Activated naive CD8-positive, alpha-beta T cell treated with anti-CD3 and anti-CD28 coated beads, Interleukin-2, amount 50 U/mL, for 24 hours (primary cell): ENCODE data around the gene SCRG1.

ENCODE experiments used
- ATAC-seq: fragments of 150-1000 bp; cut with Tn5 transposase; one replicate; pipeline ENCODE4 v1.10.0; 2021
- DNase-seq: peaks from one replicate; pipeline ENCODE4 v3.0.0; 2021
- H3K27ac Mint-ChIP-seq: one replicate; pipeline ENCODE4 v1.8.0; 2021; ENCODE audit warnings: mild to moderate bottlenecking, mixed read lengths
- H3K27me3 Mint-ChIP-seq: one replicate; pipeline ENCODE4 v1.8.0; 2021; ENCODE audit warnings: mixed read lengths
- H3K36me3 Mint-ChIP-seq: one replicate; pipeline ENCODE4 v1.8.0; 2021; ENCODE audit warnings: low read depth, mixed read lengths
- H3K4me1 Mint-ChIP-seq: one replicate; pipeline ENCODE4 v1.8.0; 2021; ENCODE audit warnings: mixed read lengths
- H3K4me3 Mint-ChIP-seq: one replicate; pipeline ENCODE4 v1.8.0; 2021; ENCODE audit warnings: mild to moderate bottlenecking, moderate library complexity, mixed read lengths
- H3K9me3 Mint-ChIP-seq: one replicate; pipeline ENCODE4 v1.8.0; 2021; ENCODE audit warnings: mixed read lengths

SCRG1 gene

DNA sequence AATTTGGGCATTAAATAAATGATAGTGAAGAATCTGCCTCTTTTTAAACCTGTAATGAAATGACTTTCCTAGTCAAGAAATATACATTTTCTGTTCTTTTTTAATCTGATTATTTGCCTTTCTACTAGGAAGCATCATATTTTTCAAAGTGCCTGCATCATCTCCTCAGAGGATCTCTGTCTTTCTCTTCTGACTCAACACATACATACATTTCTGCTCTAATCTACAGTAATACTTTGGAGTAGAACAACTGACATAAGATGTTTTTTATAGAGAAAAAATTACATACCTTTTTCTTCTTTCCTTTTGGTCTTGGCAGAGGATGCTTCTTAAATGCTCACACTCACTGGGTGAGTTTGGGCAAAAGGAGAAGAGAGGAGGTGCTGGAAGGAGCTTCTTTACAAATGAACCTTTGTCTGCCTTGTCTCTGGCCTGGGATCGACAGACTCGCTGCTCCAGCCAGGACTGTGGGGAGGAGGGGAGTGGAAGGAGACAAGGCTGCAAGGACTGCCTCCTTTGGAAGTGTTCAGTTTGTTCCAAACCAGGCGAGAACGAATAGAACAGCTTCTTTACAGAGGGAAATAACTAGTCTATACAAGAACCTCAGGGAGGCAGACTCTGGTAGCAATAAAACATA lies at the start of gene SCRG1:
Gene SCRG1 (minus strand): TSS at position 338 of the 637 bp plus-strand sequence. CDS start 7,702 bp downstream, outside the sequence.
- Mint-ChIP-seq H3K36me3 (no peaks in the 10 kb centered on the region), H3K9me3 (no peaks in the 10 kb centered on the region), H3K27ac (no peak within 1 kb of the TSS), H3K4me3 (no peak within 1 kb of the TSS), H3K27me3 (no peaks in the 10 kb centered on the region), H3K4me1 (no peaks in the 10 kb centered on the region)
- ATAC-seq (no peak), DNase-seq (no peak)

DNA sequence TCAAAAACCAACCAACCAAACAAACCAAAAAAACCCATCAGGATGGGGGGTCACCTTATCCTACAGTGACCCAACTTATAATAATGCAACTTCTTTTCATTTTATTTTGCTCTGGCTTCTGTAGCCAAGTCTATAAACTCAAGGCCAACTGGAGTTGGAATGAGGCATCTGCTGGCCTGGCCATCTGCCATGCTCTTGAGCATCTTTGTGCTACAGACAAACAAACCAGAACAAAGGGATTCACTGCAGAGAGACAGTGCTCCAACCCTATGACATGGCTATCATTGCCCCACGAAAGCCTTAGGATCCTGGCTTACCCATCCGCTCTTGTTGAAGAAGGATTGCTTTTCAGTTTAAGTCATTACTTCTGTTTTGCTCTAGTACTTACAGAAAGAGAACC lies 49.2 kb upstream of the SCRG1 start:
- H3K9me3 Mint-ChIP-seq: peaks cover 3% of the 10 kb centered on the region
- no peak for ATAC-seq
- no peaks in the 10 kb centered on the region for H3K27me3 Mint-ChIP-seq
- no peaks in the 10 kb centered on the region for H3K36me3 Mint-ChIP-seq
- H3K4me1 Mint-ChIP-seq: no peaks in the 10 kb centered on the region
- H3K4me3 Mint-ChIP-seq: no peak overlapping the region
- H3K27ac Mint-ChIP-seq: no peak overlapping the region
- DNase-seq: no peak

DNA sequence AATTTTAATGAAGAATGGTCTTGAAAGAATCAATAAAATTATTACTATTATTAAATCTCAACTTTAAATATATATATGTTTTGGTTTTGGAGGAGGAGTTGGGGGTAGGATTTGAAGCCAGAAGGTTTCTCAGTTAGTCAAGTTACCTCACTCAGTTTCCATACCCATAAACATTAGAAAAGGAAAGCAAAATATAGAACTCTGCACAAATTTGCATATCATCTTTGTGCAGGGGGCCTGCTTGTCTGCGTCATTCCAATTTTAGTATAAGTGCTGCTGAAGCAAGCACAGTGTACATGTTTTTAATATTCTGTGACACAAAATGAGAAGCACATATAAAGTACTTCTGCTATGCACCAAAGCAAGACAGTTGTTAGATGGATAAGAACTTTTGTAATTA lies 47.5 kb upstream of the SCRG1 start:
- H3K27ac Mint-ChIP-seq: no peak overlapping the region
- no peaks in the 10 kb centered on the region for H3K36me3 Mint-ChIP-seq
- H3K4me3 Mint-ChIP-seq: no peak overlapping the region
- H3K9me3 Mint-ChIP-seq: peaks cover 3% of the 10 kb centered on the region
- ATAC-seq (no peak), DNase-seq (no peak)
- H3K27me3 Mint-ChIP-seq: no peaks in the 10 kb centered on the region
- H3K4me1 Mint-ChIP-seq: no peaks in the 10 kb centered on the region

DNA sequence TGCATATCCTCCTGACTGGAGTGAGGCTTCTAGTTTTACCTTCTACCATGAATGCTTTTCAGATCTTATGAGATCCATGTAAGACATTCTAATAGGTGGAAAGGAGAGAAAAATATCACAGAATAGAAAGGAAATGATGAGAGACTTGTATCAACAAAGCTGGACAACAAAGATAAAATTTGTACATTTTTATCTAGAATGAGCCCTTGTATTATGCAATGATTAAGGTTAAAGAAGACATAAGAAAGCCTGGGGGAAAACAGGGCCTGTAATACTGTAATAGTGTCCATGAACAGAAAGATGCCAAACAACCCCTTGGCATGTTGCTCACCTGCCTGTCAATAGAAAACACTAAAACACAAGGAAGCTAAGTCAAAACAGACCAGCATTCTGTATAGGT lies 44.2 kb upstream of the SCRG1 start:
- Mint-ChIP-seq H3K4me3 (no peak overlapping the region), H3K36me3 (no peaks in the 10 kb centered on the region), H3K27me3 (no peaks in the 10 kb centered on the region), H3K9me3 (peaks cover 3% of the 10 kb centered on the region), H3K27ac (no peak overlapping the region), H3K4me1 (no peaks in the 10 kb centered on the region)
- ATAC-seq (no peak), DNase-seq (no peak)

DNA sequence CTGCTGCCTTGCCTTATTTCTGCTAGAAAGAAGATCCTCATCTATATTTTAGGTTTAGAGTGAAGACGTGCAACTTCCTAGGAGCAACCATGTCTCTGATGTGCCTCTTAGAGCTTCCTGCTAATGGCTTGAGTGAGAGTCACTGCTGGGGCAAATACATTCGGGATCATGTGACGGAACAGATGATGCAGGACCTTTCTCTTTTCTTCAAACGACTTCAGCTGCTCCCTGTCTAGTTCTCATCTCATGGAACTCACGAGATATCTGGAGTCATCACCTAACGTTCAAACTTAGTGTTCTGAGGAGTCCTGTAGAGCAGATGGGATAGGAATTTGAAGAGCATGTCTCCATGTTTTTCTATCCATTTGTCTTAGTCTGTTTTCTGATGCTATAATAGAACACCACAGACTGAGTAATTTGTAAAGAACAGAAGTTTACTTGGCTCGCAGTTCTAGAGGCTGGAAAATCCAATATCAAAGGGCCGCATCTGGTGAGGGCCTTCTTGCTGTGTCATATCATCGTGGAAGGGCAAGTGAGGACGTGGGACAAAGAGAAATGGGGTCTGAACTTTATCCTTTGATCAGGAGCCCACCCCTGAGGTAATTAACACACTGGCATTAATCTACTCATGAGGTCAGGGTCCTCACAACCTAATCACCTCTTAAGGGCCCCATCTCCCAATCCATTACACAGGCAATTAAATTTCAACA lies 43.5 kb upstream of the SCRG1 start:
- Mint-ChIP-seq H3K4me3 (no peak overlapping the region), H3K4me1 (no peaks in the 10 kb centered on the region), H3K36me3 (no peaks in the 10 kb centered on the region), H3K9me3 (peaks cover 3% of the 10 kb centered on the region), H3K27me3 (no peaks in the 10 kb centered on the region), H3K27ac (no peak overlapping the region)
- no peak for DNase-seq
- no peak for ATAC-seq

DNA sequence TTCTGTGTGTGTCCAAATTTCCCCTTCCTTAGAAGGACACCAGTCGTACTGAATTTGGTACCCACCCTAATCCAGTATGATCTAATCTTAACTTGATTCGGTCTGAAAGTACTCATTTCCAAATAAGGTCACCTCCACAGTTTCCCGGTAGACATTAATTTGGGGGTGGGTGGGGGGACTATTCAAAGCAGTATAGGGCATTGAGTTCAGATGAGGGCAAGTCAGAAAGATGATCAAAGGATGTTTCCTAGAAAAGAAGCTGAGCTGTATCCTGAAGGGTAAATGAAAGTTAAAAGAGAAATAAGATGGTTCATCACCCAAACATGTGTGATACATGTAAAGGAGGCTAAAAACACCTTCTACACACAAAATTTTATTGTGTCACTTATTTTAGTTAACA lies 42.0 kb upstream of the SCRG1 start:
- ATAC-seq: no peak
- no peaks in the 10 kb centered on the region for H3K4me1 Mint-ChIP-seq
- H3K4me3 Mint-ChIP-seq: no peak overlapping the region
- H3K27ac Mint-ChIP-seq: no peak overlapping the region
- no peak for DNase-seq
- H3K36me3 Mint-ChIP-seq: no peaks in the 10 kb centered on the region
- H3K27me3 Mint-ChIP-seq: no peaks in the 10 kb centered on the region
- H3K9me3 Mint-ChIP-seq: peaks cover 3% of the 10 kb centered on the region

DNA sequence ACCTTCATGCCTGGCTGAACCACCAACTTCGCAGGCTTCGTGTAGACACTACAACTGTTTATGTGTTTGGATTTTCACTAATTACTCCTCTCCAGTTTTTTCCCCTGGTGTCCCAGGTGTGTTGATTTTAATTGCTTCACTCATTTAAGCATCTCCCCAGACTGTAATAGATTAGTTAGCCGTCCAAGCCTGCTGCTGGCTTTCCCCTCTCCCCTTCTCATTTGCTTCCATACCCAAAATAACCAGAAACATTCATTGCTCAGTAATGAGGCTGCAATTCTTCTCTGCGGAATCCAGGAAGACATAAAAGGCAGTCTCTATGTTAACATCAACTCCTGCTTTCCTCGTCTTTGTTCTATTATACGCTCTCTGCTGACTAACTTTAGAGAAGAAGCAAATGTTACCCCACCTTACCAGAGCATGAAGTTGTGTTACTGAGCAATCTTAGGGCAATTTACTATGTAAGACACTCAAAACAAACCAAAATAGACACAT lies 37.9 kb upstream of the SCRG1 start:
- Mint-ChIP-seq H3K4me1 (no peaks in the 10 kb centered on the region), H3K36me3 (no peaks in the 10 kb centered on the region), H3K9me3 (no peaks in the 10 kb centered on the region), H3K27me3 (no peaks in the 10 kb centered on the region), H3K4me3 (no peak overlapping the region), H3K27ac (no peak overlapping the region)
- ATAC-seq (no peak), DNase-seq (no peak)

DNA sequence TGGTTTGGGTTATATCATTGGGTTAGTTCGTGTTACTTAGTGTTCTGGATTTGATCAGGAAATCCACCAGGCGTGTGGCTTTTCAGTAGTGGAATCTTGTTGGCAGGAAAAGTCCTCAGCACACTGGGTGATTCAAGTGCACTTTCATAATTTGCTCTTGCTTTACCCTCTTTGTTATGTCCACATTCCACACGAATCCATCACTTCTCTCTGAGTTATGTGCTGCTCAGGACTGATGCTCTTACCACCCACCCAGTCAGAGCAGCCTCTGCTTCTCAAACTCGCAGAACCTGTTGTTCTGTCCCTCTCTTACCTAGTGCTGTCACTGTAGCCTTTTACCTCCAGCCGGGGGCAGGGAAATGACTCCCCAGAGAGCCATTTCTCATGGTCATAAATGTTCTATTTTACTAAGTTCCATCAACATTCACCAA lies 37.2 kb upstream of the SCRG1 start:
- Mint-ChIP-seq H3K36me3 (no peaks in the 10 kb centered on the region), H3K27me3 (no peaks in the 10 kb centered on the region), H3K9me3 (no peaks in the 10 kb centered on the region), H3K4me1 (no peaks in the 10 kb centered on the region), H3K4me3 (no peak overlapping the region), H3K27ac (no peak overlapping the region)
- no peak for ATAC-seq
- DNase-seq: no peak

DNA sequence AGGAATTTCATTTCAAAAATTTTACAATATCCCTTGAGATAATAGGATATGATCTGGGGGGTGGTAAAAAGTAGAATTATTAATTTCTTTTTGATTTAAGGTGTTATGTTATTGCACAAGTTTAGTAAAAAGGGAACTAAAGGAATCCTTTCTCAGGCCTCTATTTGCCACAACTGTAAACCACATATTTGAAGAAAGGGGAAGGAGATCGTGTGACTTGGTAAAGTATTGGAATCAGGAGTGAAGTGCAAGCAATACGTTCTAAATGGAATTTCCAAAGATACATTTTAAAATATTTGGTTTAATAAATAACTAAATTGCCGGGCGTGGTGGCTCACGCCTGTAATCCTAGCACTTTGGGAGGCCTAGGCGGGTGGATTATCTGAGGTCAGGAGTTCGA lies 35.3 kb upstream of the SCRG1 start:
- ATAC-seq (no peak), DNase-seq (no peak)
- Mint-ChIP-seq H3K36me3 (no peaks in the 10 kb centered on the region), H3K9me3 (no peaks in the 10 kb centered on the region), H3K27me3 (no peaks in the 10 kb centered on the region), H3K4me1 (no peaks in the 10 kb centered on the region), H3K27ac (no peak overlapping the region), H3K4me3 (no peak overlapping the region)

DNA sequence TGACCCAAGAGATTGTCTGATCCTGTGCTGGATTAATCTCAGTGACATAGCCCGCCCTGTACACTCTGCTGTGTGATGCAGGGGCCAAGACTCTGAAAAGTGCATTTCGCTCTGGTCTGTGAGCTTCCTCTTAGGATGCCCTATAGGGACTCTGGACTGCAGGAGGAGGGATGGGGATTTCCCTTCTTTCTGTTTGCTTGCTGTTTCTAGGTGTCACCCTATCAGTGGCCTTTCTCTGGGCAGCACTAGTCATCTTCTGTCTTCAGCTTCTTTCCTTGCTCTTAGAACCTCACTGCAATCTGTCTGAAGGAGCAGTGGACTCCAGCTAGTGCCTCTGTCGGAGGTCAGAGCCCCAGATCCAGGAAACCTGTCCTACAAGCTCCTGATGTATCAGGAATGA lies 34.5 kb upstream of the SCRG1 start:
- Mint-ChIP-seq H3K9me3 (no peaks in the 10 kb centered on the region), H3K4me3 (no peak overlapping the region), H3K4me1 (no peaks in the 10 kb centered on the region), H3K36me3 (no peaks in the 10 kb centered on the region), H3K27me3 (no peaks in the 10 kb centered on the region), H3K27ac (no peak overlapping the region)
- ATAC-seq: no peak
- no peak for DNase-seq

DNA sequence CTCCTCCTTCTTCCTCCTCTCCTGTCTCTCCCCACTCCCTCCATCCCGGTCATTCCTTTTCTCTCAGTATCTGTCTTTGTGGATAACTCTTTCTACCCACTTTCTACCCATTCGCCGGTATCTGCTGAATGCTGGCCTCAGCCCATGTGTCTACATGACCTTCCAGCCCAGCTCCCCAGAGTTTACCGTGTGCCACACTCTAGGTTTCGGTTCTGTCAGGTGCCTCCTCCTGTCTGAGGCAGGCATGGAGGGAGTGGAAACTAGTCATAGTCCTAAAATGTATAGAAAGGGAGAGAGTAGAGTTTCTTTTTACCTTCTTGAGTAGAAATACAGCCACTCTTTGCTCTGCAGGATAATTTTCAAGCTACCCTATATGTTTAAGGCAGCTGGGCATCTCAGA lies 33.5 kb upstream of the SCRG1 start:
- no peaks in the 10 kb centered on the region for H3K4me1 Mint-ChIP-seq
- H3K9me3 Mint-ChIP-seq: no peaks in the 10 kb centered on the region
- H3K36me3 Mint-ChIP-seq: no peaks in the 10 kb centered on the region
- H3K27me3 Mint-ChIP-seq: no peaks in the 10 kb centered on the region
- H3K4me3 Mint-ChIP-seq: no peak overlapping the region
- DNase-seq: no peak
- no peak for ATAC-seq
- H3K27ac Mint-ChIP-seq: no peak overlapping the region

DNA sequence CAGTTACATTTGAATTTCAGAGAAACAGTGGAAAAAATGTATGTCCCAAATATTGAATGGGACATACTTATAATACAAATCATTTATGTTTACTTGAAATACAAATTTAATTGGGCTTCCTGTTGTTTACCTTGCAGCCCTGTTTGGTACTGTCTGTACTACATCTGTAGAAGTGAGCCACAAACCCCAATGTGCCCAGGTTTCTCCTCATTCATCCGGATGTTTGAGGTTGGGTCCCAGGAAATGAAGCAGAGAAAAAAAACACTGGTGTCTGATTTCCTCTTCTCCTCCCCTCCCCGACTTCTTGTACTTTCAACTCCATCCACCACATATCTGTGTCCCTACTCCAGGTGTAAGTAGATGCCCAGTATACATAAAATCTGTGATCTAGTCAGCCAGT lies 27.1 kb upstream of the SCRG1 start:
- no peak overlapping the region for H3K4me3 Mint-ChIP-seq
- H3K4me1 Mint-ChIP-seq: peaks cover 22% of the 10 kb centered on the region
- DNase-seq (no peak), ATAC-seq (no peak)
- H3K27ac Mint-ChIP-seq: no peak overlapping the region
- H3K36me3 Mint-ChIP-seq: no peaks in the 10 kb centered on the region
- no peaks in the 10 kb centered on the region for H3K27me3 Mint-ChIP-seq
- no peaks in the 10 kb centered on the region for H3K9me3 Mint-ChIP-seq

DNA sequence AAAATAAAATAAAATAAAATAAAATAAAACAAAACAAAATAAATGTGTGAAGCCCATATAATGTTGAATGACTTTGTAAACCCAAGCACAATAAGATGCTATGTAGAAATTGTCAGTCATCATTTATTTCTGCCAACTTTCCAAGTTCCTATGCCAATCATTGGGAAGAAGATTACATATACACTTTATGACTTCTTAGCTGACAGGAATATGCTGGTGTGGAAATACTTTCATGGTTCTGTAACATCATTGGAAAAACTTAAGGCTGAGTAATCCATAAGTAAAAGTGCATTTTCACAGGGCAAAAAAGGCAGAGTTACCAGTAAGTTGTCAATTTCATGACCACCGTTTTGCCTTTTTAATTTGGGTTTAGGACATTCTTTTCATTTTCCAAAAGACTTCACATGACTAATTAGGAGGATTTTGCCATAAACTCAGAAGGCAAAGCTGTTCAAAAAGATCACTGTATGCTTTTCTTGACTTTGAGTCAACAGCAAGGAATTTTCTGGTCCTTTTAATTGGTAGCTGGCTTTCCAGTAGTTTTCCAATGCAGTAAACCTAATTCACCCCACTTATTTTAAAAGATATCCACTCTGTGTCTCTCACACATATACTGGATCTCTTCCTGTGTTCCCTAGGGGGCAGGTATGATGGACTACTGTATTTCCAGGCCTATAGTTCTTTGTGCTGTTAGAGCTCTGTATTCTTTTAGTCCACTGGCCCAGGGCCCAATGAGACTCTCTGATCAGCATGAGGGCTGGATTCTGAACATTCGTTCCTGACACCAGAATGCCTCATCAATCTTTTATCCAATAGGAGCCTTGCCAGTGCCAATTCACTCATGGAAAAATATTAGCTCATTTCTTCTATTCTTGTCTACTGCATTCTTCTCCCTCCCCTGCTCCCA lies 26.2 kb upstream of the SCRG1 start:
- H3K36me3 Mint-ChIP-seq: no peaks in the 10 kb centered on the region
- H3K4me3 Mint-ChIP-seq: no peak overlapping the region
- H3K27ac Mint-ChIP-seq: no peak overlapping the region
- no peaks in the 10 kb centered on the region for H3K27me3 Mint-ChIP-seq
- no peaks in the 10 kb centered on the region for H3K9me3 Mint-ChIP-seq
- DNase-seq: no peak
- H3K4me1 Mint-ChIP-seq: peaks cover 22% of the 10 kb centered on the region
- no peak for ATAC-seq

DNA sequence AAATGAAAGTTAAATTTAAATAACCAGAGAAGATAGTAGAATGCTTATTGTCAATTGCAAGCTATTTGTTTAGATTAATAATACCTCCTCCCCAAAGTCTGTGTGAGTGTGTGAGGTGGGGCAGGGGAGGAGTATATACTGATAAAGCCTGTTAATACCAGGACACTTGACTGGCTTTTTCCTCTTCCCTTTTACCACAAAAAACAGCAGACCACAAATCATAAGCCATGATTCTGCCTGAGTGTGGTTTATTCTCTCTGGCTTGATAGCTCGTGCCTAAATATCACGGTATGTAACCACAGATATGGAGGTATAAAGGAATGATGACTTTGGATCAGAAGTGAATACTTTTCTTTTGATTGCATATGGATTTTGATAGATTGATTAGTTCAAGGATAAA lies 21.9 kb upstream of the SCRG1 start:
- Mint-ChIP-seq H3K27ac (no peak overlapping the region), H3K27me3 (no peaks in the 10 kb centered on the region), H3K9me3 (no peaks in the 10 kb centered on the region), H3K4me3 (no peak overlapping the region), H3K4me1 (peaks cover 8% of the 10 kb centered on the region), H3K36me3 (no peaks in the 10 kb centered on the region)
- DNase-seq (no peak), ATAC-seq (no peak)

DNA sequence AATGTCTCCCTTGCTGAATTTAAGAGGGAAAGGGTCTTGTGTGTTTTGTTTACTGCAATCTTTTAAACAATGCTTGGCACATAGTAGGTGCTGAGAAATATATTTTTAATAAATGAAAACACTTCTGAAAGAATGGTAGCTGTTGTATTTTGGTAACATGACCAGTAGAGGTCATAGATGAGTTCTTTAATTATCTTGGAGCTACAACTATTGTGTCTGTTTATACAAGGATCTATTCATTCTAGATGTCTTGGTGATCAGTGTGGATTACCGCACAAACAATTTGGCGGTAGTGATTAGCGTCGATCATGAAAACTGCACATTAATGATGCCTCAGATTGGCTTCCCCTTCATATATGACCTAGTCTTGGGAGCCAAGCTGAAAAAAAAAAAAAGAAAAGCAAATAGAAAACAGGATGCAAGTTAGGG lies 21.4 kb upstream of the SCRG1 start:
- Mint-ChIP-seq H3K4me1 (peaks cover 4% of the 10 kb centered on the region), H3K36me3 (no peaks in the 10 kb centered on the region), H3K9me3 (no peaks in the 10 kb centered on the region), H3K27me3 (no peaks in the 10 kb centered on the region), H3K27ac (no peak overlapping the region), H3K4me3 (no peak overlapping the region)
- ATAC-seq: no peak
- DNase-seq: no peak
